GM19239 (cell line): ENCODE data around the gene KRTAP6-1.

Experiments used
- DNase-seq: peaks from one replicate; pipeline ENCODE4 v3.0.0; 2011; ENCODE audit warnings: low spot score; ENCODE audit not compliant: insufficient read length
- FAIRE-seq: peaks from 2 replicates; lab custom pipeline; 2011; peaks lifted over from hg19 to GRCh38; lab: Jason Lieb, UNC

Gene KRTAP6-1

GRCh38 chr21:30613836-30614235 lies at the start of gene KRTAP6-1:
Gene KRTAP6-1, minus strand, starts transcription at chr21:30613930. Its CDS starts 26 bp downstream, at chr21:30613904.
- FAIRE-seq (no peak), DNase-seq (no peak)

GRCh38 chr21:30652891-30653290 lies 39.2 kb upstream of the KRTAP6-1 start:
- DNase-seq (no peak), FAIRE-seq (no peak)

GRCh38 chr21:30646904-30647414 lies 33.2 kb upstream of the KRTAP6-1 start:
- no peak for DNase-seq
- FAIRE-seq, result no peak

GRCh38 chr21:30642564-30642963 lies 28.8 kb upstream of the KRTAP6-1 start, which contains the start of gene KRTAP20-3:
Gene KRTAP20-3, plus strand, starts transcription at chr21:30642864.
- FAIRE-seq, result no peak

GRCh38 chr21:30638686-30639085 lies 25.0 kb upstream of the KRTAP6-1 start:
- DNase-seq (no peak), FAIRE-seq (no peak)

More at GRCh38 chr21:30642564-30642963, 28.8 kb upstream of the KRTAP6-1 start, which contains the start of gene KRTAP20-3:
- no peak for DNase-seq

- FAIRE-seq (no peak), DNase-seq (no peak)
Observed at GRCh38 chr21:30634906-30635305, 21.2 kb upstream of the KRTAP6-1 start, which contains the start of gene KRTAP20-2. Gene KRTAP20-2, plus strand, starts transcription at chr21:30635206. Its CDS starts 58 bp downstream, at chr21:30635264.

GRCh38 chr21:30629200-30629599 lies 15.5 kb upstream of the KRTAP6-1 start:
- FAIRE-seq, result no peak
- DNase-seq, result no peak

GRCh38 chr21:30628109-30628508 lies 14.4 kb upstream of the KRTAP6-1 start:
- DNase-seq (no peak), FAIRE-seq (no peak)

GRCh38 chr21:30625449-30626165 lies 11.9 kb upstream of the KRTAP6-1 start:
- DNase-seq, result no peak
- FAIRE-seq, result no peak

- FAIRE-seq (no peak), DNase-seq (no peak)
Observed at GRCh38 chr21:30623362-30623761, 9.6 kb upstream of the KRTAP6-1 start.

- DNase-seq (no peak), FAIRE-seq (no peak)
Observed at GRCh38 chr21:30620522-30620921, 6.8 kb upstream of the KRTAP6-1 start, which contains the start of gene KRTAP20-4. Gene KRTAP20-4, plus strand, starts transcription at chr21:30620627.

GRCh38 chr21:30620080-30620479 lies 6.3 kb upstream of the KRTAP6-1 start:
- DNase-seq (no peak), FAIRE-seq (no peak)

GRCh38 chr21:30616125-30616524 lies 2.4 kb upstream of the KRTAP6-1 start, which contains the start of gene KRTAP20-1:
Gene KRTAP20-1, plus strand, starts transcription at chr21:30616425. Its CDS starts 30 bp downstream, at chr21:30616455.
- DNase-seq, result no peak
- FAIRE-seq, result no peak

- FAIRE-seq (no peak), DNase-seq (no peak)
Observed at GRCh38 chr21:30615199-30615598, 1.5 kb upstream of the KRTAP6-1 start.

GRCh38 chr21:30612132-30612531 lies 1.6 kb downstream of the KRTAP6-1 start:
- no peak for FAIRE-seq
- no peak for DNase-seq

- DNase-seq, result no peak
Observed at GRCh38 chr21:30605968-30606367, 7.8 kb downstream of the KRTAP6-1 start.

GRCh38 chr21:30600787-30601186 lies 12.9 kb downstream of the KRTAP6-1 start, which contains the start of gene KRTAP22-1:
Gene KRTAP22-1, plus strand, starts transcription at chr21:30601087.
- no peak for FAIRE-seq

More at GRCh38 chr21:30605968-30606367, 7.8 kb downstream of the KRTAP6-1 start:
- no peak for FAIRE-seq

GRCh38 chr21:30598802-30599201 lies 14.9 kb downstream of the KRTAP6-1 start, which contains the start of gene KRTAP6-2:
Gene KRTAP6-2, minus strand, starts transcription at chr21:30598902. Its CDS starts 28 bp downstream, at chr21:30598874.
- FAIRE-seq, result no peak

More at GRCh38 chr21:30600787-30601186, 12.9 kb downstream of the KRTAP6-1 start, which contains the start of gene KRTAP22-1:
- DNase-seq, result no peak

GRCh38 chr21:30592140-30592539 lies 21.6 kb downstream of the KRTAP6-1 start, which contains the start of gene KRTAP6-3:
Gene KRTAP6-3, plus strand, starts transcription at chr21:30592440. Its CDS starts 6 bp downstream, at chr21:30592446.
- no peak for FAIRE-seq

More at GRCh38 chr21:30598802-30599201, 14.9 kb downstream of the KRTAP6-1 start, which contains the start of gene KRTAP6-2:
- no peak for DNase-seq

GRCh38 chr21:30590297-30590696 lies 23.4 kb downstream of the KRTAP6-1 start, which contains the start of gene KRTAP22-2:
Gene KRTAP22-2, minus strand, starts transcription at chr21:30590397.
- no peak for DNase-seq
- FAIRE-seq, result no peak

More at GRCh38 chr21:30592140-30592539, 21.6 kb downstream of the KRTAP6-1 start, which contains the start of gene KRTAP6-3:
- no peak for DNase-seq

GRCh38 chr21:30582870-30583269 lies 30.9 kb downstream of the KRTAP6-1 start:
- DNase-seq (no peak), FAIRE-seq (no peak)
